Spleen (tissue), 7 donors: ENCODE measurements around the gene L1CAM.
A peak's percentile ranks its signal among the peaks of the same experiment; 100 is the strongest.

ENCODE experiments used
- POLR2A ChIP-seq, 3 donors: fragments of 450-650 bp; IDR thresholded peaks; one replicate each; pipeline ENCODE4 v1.5.1; 2017; ENCODE audit warnings: antibody characterized with exemption in 3 of 3, mild to moderate bottlenecking in 1 of 3
- POLR2AphosphoS5 ChIP-seq, 3 donors: sonication (generic); formaldehyde crosslinking; IDR thresholded peaks; one replicate each; pipeline ENCODE4 v1.5.1; 2017; ENCODE audit warnings: antibody characterized with exemption in 3 of 3
- TF ChIP-seq, protein P1 (sequence below), 11 experiments: fragments of 200-600 bp in 7 of 11; fragments of 450-650 bp in 4 of 11; sonication (generic) in 4 of 11; IDR thresholded peaks in 8 of 11; conservative IDR thresholded peaks in 3 of 11; 1 replicate in 7 of 11; 2 replicates in 4 of 11; pipeline versions ENCODE4 v1.4.0 to v1.8.0; 2016 to 2021; ENCODE audit warnings: antibody characterized with exemption in 11 of 11, inconsistent platforms in 4 of 11, mild to moderate bottlenecking in 1 of 11
- donor health status: DM: no; HTN: no; CAD: no; lungs with moderate emphysema.
- donor health status: DM: no; HTN: no; CAD: no.
- donor health status: DM: no; HTN: no; CAD: no.

DNA sequence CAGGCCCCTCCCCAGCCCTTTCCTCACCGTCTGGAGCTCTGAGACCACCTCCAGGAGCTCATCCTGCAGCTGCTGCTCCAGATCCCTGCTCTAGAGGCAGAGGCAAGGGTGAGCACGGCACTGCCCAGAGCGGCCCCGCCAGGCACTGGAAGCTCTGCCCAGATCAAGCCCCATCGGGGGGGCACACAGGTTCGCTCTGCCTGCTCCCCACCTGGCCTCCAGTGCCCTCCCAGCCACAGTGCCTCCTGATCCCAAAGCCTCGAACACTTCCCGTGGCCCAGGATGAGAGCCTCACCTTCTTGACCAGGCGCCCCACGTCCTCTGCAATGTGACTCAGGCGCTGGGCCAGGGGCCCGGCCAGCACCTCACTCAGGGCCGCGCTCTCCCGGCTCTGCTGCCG is 35.1 kb upstream of the L1CAM start:
- TF ChIP-seq, protein P1, sequence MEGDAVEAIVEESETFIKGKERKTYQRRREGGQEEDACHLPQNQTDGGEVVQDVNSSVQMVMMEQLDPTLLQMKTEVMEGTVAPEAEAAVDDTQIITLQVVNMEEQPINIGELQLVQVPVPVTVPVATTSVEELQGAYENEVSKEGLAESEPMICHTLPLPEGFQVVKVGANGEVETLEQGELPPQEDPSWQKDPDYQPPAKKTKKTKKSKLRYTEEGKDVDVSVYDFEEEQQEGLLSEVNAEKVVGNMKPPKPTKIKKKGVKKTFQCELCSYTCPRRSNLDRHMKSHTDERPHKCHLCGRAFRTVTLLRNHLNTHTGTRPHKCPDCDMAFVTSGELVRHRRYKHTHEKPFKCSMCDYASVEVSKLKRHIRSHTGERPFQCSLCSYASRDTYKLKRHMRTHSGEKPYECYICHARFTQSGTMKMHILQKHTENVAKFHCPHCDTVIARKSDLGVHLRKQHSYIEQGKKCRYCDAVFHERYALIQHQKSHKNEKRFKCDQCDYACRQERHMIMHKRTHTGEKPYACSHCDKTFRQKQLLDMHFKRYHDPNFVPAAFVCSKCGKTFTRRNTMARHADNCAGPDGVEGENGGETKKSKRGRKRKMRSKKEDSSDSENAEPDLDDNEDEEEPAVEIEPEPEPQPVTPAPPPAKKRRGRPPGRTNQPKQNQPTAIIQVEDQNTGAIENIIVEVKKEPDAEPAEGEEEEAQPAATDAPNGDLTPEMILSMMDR (IDR thresholded peaks at IDR 0.05 in 8 of 11, conservative IDR thresholded peaks at IDR 0.05 in 3 of 11): no peak
- peak in 1 of 3 donors; percentile 1 for TF ChIP-seq POLR2AphosphoS5 (IDR thresholded peaks at IDR 0.05)
- no peak for TF ChIP-seq POLR2A (IDR thresholded peaks at IDR 0.05)
